Activated CD4-positive, CD25-positive, alpha-beta regulatory T cell (primary cell): ENCODE data around the gene ZNF432.

ENCODE experiments used
- DNase-seq, 4 experiments: peaks; one replicate each; lab custom pipeline; 2025; lab: John Stamatoyannopoulos, UW

Gene ZNF432

DNA sequence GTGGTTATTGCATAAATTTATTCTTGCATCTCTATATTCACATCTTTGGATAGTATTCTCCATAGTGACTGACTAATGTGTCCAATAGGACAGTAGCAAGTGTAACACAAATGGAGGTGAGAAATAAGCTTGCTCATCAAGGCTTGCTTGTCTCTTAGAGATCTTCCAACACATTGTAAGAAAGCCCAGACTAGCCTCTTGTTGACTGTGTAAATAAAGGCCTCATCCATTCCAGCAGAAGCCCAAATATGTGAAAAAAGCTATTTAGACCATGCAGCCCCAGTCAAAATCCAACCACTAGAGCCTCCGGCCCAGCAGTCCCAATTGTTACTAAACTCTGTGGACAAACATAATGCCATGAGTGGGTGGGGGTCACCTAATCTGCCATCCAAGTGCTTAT is 38.0 kb downstream of the ZNF432 start:
- DNase-seq, result no peak

DNA sequence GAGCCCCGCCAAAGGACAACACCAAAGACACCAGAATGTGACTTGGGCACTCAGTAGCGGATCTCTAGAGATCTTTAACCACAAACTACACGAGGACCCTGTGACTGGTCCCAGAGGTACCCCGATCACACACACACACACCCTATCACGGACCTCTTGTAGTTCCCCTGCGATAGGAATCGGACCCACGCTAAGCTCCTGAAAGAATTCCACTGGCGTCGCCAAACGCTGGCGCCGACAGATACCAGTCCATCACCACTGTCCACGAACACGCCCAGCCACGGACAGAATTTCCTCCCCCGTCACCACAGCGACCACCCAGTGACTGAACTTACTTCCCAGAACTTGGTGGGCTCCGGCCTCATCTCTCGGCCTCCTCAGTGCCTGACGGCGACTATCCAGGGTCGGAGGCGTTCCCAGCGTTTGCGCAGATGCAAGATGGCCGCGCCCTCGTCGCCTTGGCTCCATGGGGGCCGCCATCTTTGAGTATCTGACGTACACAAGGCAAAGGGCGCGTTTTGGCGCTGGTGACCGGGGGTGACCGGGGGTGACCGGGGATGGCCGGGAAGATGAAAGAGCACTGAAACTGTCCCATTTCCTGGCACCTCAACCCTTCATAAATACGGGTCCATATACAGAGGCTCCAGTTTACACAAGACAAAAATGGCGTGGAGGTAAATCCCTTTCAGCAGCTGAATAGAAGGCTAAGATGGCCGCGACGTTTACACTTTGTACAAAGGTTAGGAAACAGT is 40.7 kb downstream of the ZNF432 start, which contains the start of gene ZNF615:
TSS of gene ZNF615 (minus strand) at position 406 of the 752 bp plus-strand sequence. CDS start 4,500 bp downstream, outside the sequence.
- peak; percentile 67 to 76 (median 69) for DNase-seq

DNA sequence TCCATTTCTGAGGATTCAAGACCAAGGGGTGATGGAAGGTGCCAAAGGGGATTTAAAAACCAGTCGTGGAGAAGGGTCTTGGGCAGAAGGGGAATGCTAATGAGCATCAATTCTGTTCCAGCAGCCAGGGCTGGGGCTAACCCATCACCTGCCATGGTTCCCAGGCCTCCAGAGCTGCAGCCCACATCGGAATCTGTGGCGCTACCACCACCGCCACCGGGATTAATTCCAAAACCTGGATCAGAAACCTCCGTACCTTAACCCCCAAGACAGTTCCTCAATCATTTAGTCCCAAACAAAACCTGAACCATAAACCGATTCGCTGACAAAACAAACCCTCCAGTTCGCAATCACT is 41.2 kb downstream of the ZNF432 start:
- no peak for DNase-seq

DNA sequence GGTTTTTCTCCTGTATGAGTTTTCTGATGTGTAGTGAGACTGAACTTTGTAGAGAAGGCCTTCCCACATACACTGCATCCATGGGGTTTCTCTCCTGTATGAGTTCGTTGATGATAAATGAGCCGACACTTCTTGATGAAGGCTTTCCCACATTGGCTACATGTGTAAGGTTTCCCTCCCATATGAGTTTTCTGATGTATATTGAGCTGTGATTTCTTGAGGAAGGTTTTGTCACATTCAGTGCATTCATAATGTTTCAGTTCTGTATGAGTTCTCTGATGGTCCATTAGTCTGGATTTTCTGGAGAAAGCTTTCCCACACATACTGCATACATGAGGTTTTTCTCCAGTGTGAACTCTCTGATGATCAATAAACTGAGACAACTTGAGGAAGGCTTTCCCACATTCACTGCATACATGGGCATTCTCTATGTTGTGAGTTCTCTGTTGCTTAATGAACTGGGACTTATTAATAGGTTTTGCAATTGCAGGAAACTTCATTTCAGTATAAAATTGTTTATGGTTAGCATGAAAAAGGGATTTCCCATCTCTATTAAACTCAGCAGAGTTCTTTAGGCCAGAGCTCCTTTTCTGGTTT is 54.5 kb downstream of the ZNF432 start:
- DNase-seq, result no peak

DNA sequence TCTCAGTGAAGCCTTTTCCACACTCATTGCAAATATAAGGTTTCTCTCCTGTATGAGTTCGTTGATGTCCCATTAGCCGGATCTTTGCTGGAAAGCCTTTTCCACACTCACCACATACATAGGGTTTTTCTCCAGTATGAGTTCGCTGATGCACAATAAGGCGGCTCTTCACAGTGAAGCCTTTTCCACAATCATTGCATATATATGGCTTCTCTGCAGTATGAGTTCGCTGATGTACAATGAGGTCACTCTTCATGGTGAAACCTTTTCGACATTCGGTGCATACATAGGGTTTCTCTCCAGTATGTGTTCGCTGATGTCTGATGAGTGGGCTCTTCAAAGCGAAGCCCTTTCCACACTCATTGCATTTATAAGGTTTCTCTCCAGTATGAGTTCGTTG is 55.2 kb downstream of the ZNF432 start:
- no peak for DNase-seq

DNA sequence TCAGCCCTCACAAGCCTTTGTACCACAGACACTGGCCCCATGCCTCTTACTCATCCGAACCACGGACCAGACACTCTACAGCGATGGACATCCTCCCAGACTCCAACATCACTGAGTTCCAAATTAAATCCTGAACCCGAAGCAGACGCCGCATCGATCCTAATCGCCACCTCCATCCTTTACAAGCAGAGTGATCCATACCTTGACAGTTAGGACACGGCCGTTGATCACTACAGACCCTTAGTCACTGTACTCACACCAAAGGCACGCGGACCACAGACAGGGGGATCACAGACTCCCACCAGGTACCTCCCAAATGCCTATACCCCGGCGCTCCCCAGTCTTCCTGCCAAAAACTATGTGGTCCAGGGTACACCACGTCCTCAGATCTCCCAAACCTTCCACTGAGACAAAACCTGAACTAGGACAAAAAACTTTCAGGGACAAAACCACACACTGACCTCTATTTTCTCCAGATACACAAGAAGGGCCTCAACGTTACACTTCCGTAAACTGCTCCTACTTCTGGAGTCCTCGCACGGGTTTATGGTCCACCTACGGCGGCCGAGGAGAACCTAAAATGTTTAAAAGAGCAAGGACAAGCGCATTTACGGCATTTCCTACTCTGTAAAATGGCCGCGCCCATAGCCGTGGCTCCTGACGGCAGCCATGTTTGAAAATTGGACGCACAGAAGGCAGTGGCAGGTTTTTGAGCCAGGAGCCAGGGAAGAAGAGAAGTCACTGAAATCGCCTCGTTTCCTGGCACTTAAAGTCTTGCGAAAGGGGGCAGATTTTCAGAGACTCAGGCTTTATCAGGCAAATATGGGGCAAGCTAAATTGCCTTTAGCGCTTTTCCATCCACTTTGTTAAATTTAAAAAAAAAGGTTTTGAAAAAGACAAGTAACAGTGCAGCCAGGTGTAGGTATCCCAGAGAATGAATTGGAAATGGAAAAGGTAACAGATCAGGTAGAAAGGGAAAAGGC is 62.0 kb downstream of the ZNF432 start, which contains the start of gene ZNF350:
TSS of gene ZNF350 (minus strand) at position 532 of the 983 bp plus-strand sequence. CDS start 12,480 bp downstream, outside the sequence.
- DNase-seq, result peak; percentile 64 to 73 (median 70)

DNA sequence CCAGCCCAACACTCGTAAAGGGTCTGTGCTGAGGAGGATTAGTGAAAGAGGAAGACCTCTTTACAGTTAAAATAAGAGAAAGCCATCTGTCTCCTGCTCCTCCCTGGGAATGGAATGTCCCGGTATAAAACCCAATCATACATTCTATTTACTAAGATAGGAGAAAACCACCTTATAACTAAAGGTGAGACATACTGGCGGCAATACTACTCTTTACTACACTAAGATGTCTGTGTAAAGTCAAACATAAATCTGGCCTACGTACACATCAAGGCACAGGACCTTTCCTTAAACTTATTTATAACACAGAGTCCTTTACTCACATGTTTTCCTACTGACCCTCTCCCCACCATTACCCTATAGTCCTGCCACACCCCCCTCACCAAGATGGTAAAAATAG is 65.3 kb downstream of the ZNF432 start:
- DNase-seq, result no peak
